Mammary epithelial cell (primary cell): Measurements from ENCODE around the gene NUMBL.

Experiments used
- CTCF ChIP-seq, 2 donors: IDR thresholded peaks in 1 of 2; conservative IDR thresholded peaks in 1 of 2; 2 replicates each; pipeline ENCODE4 v1.5.1; 2011 to 2012; ENCODE audit warnings: inconsistent platforms in 2 of 2, low read length in 2 of 2, mild to moderate bottlenecking in 2 of 2, control low read depth in 1 of 2, low read depth in 1 of 2; ENCODE audit not compliant: insufficient read depth in 1 of 2; ENCODE audit errors: extremely low read depth in 1 of 2
- EZH2 ChIP-seq: IDR thresholded peaks from 2 replicates; pipeline ENCODE4 v1.6.1; 2012; ENCODE audit warnings: low read length, inconsistent platforms, borderline replicate concordance

GRCh38 chr19:40690693-40691420 is 406 bp upstream of the NUMBL start:
- TF ChIP-seq EZH2 (no peak), CTCF (conservative IDR thresholded peaks at IDR 0.05 in 1 of 2, IDR thresholded peaks at IDR 0.05 in 1 of 2; ENCODE audit: extremely low read depth in 1 of 2, insufficient read depth in 1 of 2, low read depth in 1 of 2, low read length in 2 of 2) (no peak)
